Measurements from ENCODE around the gene ZSCAN21.

Gene ZSCAN21

DNA sequence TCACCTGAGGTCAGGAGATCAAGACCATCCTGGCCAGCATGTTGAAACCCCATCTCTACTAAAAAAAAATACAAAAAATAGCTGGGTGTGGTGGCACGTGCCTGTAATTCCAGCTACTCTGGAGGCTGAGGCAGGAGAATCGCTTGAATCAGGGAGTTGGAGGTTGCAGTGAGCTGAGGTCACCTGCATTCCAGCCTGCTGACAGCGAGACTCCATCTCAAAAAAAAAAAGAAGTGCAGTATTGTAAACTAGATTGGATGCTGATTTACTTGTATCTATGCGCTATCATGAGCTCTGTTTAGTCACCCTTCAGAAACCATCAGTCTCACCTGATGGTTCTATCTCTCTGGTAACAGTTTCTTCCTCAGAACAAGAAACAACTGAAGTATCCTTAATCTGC, 13.8 kb downstream of the ZSCAN21 start:
- no peak for ATAC-seq
- TF ChIP-seq CSDC2 (CRISPR knock-in tag; IDR thresholded peaks at IDR 0.05) (no peak), ZFP3 (CRISPR knock-in tag; IDR thresholded peaks at IDR 0.05) (no peak), SNAI2 (CRISPR knock-in tag; IDR thresholded peaks at IDR 0.05) (no peak), TCF4 (CRISPR knock-in tag; IDR thresholded peaks at IDR 0.05; ENCODE audit: borderline replicate concordance) (no peak), GLIS3 (CRISPR knock-in tag; IDR thresholded peaks at IDR 0.05) (no peak), TOX (CRISPR knock-in tag; IDR thresholded peaks at IDR 0.05; ENCODE audit: borderline replicate concordance) (no peak), ZNF8 (CRISPR knock-in tag; IDR thresholded peaks at IDR 0.05) (no peak), ZNF565 (CRISPR knock-in tag; conservative IDR thresholded peaks at IDR 0.05; ENCODE audit: low read depth) (no peak)
- TF ChIP-seq, protein P1, sequence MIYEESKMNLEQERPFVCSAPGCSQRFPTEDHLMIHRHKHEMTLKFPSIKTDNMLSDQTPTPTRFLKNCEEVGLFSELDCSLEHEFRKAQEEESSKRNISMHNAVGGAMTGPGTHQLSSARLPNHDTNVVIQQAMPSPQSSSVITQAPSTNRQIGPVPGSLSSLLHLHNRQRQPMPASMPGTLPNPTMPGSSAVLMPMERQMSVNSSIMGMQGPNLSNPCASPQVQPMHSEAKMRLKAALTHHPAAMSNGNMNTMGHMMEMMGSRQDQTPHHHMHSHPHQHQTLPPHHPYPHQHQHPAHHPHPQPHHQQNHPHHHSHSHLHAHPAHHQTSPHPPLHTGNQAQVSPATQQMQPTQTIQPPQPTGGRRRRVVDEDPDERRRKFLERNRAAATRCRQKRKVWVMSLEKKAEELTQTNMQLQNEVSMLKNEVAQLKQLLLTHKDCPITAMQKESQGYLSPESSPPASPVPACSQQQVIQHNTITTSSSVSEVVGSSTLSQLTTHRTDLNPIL (CRISPR knock-in tag; IDR thresholded peaks at IDR 0.05; ENCODE audit: low read depth): no peak

DNA sequence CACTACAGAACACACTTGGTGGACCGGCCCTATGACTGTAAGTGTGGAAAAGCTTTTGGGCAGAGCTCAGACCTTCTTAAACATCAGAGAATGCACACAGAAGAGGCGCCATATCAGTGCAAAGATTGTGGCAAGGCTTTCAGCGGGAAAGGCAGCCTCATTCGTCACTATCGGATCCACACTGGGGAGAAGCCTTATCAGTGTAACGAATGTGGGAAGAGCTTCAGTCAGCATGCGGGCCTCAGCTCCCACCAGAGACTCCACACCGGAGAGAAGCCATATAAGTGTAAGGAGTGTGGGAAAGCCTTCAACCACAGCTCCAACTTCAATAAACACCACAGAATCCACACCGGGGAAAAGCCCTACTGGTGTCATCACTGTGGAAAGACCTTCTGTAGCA, 14.6 kb downstream of the ZSCAN21 start:
- no peak for TF ChIP-seq ARNTL (CRISPR knock-in tag; IDR thresholded peaks at IDR 0.05; ENCODE audit: borderline replicate concordance, low read depth)
- TF ChIP-seq BACH2 (CRISPR knock-in tag; IDR thresholded peaks at IDR 0.05; ENCODE audit: borderline replicate concordance): no peak
- no peak for TF ChIP-seq ZNF70 (CRISPR knock-in tag; IDR thresholded peaks at IDR 0.05)
- TF ChIP-seq ZFP3 (CRISPR knock-in tag; IDR thresholded peaks at IDR 0.05): no peak
- no peak for TF ChIP-seq OSR1 (CRISPR knock-in tag; IDR thresholded peaks at IDR 0.05)
- ATAC-seq: no peak

DNA sequence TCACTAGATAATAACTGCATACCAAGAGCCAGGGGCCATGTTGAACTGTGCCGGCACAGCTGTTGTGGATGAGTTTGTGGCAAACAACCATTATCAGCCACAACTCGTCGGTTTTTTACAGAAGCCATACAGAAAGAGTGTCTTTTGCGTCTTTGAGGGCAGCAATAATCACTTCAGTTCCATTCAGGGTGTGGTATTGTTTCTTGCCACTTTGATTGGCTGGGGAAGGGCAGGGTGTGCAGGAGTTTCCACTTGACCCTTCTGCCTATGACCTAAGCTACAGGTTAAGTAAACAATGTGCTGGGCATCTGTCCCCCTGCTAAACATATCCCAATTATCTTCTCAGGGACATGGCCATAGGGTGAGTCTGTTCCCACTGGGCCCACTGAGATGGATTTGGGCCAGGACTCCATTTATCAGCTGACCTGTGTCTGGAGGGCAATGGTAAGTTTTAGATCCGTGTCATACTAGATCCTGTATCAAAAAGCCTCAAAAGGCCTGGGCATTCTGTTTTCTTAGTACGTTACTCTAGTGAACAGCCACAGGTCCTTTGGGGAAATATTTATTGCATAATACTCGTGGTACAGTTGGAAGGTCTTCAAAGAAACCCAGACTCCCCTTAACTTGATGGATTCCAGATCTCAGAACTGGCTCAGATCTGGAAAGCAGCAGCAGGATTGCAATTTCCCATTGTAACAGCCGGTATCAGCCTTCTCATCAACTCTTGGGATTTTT, 16.0 kb downstream of the ZSCAN21 start:
- ATAC-seq: peak; percentile 65
- TF ChIP-seq ESRRG (CRISPR knock-in tag; IDR thresholded peaks at IDR 0.05): no peak
- no peak for TF ChIP-seq ZNF8 (CRISPR knock-in tag; IDR thresholded peaks at IDR 0.05)
- TF ChIP-seq ARNTL (CRISPR knock-in tag; IDR thresholded peaks at IDR 0.05; ENCODE audit: borderline replicate concordance, low read depth): no peak
- TF ChIP-seq, protein P2, sequence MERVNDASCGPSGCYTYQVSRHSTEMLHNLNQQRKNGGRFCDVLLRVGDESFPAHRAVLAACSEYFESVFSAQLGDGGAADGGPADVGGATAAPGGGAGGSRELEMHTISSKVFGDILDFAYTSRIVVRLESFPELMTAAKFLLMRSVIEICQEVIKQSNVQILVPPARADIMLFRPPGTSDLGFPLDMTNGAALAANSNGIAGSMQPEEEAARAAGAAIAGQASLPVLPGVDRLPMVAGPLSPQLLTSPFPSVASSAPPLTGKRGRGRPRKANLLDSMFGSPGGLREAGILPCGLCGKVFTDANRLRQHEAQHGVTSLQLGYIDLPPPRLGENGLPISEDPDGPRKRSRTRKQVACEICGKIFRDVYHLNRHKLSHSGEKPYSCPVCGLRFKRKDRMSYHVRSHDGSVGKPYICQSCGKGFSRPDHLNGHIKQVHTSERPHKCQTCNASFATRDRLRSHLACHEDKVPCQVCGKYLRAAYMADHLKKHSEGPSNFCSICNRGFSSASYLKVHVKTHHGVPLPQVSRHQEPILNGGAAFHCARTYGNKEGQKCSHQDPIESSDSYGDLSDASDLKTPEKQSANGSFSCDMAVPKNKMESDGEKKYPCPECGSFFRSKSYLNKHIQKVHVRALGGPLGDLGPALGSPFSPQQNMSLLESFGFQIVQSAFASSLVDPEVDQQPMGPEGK (CRISPR knock-in tag; IDR thresholded peaks at IDR 0.05; ENCODE audit: borderline replicate concordance): no peak; the same call in 1 of the 2 replicates
- peak; percentile 7; the same call in 1 of the 2 replicates for TF ChIP-seq GLIS3 (CRISPR knock-in tag; IDR thresholded peaks at IDR 0.05)
- TF ChIP-seq PPARA (CRISPR knock-in tag; IDR thresholded peaks at IDR 0.05; ENCODE audit: borderline replicate concordance): peak; percentile 24; the same call in 1 of the 2 replicates
- TF ChIP-seq, protein P3, sequence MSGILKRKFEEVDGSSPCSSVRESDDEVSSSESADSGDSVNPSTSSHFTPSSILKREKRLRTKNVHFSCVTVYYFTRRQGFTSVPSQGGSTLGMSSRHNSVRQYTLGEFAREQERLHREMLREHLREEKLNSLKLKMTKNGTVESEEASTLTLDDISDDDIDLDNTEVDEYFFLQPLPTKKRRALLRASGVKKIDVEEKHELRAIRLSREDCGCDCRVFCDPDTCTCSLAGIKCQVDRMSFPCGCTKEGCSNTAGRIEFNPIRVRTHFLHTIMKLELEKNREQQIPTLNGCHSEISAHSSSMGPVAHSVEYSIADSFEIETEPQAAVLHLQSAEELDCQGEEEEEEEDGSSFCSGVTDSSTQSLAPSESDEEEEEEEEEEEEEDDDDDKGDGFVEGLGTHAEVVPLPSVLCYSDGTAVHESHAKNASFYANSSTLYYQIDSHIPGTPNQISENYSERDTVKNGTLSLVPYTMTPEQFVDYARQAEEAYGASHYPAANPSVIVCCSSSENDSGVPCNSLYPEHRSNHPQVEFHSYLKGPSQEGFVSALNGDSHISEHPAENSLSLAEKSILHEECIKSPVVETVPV (CRISPR knock-in tag; IDR thresholded peaks at IDR 0.05): no peak; the same call in 1 of the 2 replicates
- no peak for TF ChIP-seq ZFP30 (CRISPR knock-in tag; IDR thresholded peaks at IDR 0.05)
- no peak for TF ChIP-seq ZC3H10 (CRISPR knock-in tag; IDR thresholded peaks at IDR 0.05)
- peak; percentile 99 for TF ChIP-seq TCF4 (CRISPR knock-in tag; IDR thresholded peaks at IDR 0.05; ENCODE audit: borderline replicate concordance)
- peak; percentile 87 for TF ChIP-seq ISL1 (CRISPR knock-in tag; IDR thresholded peaks at IDR 0.05)
- TF ChIP-seq ZNF70 (CRISPR knock-in tag; IDR thresholded peaks at IDR 0.05): 0 out of 2 replicates have a peak, but pooled peaks have one; percentile 14
- TF ChIP-seq, protein P4, sequence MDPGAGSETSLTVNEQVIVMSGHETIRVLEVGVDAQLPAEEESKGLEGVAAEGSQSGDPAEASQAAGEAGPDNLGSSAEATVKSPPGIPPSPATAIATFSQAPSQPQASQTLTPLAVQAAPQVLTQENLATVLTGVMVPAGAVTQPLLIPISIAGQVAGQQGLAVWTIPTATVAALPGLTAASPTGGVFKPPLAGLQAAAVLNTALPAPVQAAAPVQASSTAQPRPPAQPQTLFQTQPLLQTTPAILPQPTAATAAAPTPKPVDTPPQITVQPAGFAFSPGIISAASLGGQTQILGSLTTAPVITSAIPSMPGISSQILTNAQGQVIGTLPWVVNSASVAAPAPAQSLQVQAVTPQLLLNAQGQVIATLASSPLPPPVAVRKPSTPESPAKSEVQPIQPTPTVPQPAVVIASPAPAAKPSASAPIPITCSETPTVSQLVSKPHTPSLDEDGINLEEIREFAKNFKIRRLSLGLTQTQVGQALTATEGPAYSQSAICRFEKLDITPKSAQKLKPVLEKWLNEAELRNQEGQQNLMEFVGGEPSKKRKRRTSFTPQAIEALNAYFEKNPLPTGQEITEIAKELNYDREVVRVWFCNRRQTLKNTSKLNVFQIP (CRISPR knock-in tag; IDR thresholded peaks at IDR 0.05; ENCODE audit: borderline replicate concordance, low read depth): peak; percentile 76; the same call in 1 of the 2 replicates
- TF ChIP-seq, protein P5, sequence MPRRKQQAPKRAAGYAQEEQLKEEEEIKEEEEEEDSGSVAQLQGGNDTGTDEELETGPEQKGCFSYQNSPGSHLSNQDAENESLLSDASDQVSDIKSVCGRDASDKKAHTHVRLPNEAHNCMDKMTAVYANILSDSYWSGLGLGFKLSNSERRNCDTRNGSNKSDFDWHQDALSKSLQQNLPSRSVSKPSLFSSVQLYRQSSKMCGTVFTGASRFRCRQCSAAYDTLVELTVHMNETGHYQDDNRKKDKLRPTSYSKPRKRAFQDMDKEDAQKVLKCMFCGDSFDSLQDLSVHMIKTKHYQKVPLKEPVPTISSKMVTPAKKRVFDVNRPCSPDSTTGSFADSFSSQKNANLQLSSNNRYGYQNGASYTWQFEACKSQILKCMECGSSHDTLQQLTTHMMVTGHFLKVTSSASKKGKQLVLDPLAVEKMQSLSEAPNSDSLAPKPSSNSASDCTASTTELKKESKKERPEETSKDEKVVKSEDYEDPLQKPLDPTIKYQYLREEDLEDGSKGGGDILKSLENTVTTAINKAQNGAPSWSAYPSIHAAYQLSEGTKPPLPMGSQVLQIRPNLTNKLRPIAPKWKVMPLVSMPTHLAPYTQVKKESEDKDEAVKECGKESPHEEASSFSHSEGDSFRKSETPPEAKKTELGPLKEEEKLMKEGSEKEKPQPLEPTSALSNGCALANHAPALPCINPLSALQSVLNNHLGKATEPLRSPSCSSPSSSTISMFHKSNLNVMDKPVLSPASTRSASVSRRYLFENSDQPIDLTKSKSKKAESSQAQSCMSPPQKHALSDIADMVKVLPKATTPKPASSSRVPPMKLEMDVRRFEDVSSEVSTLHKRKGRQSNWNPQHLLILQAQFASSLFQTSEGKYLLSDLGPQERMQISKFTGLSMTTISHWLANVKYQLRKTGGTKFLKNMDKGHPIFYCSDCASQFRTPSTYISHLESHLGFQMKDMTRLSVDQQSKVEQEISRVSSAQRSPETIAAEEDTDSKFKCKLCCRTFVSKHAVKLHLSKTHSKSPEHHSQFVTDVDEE (CRISPR knock-in tag; IDR thresholded peaks at IDR 0.05): peak; percentile 95
- peak; percentile 47; the same call in 1 of the 2 replicates for TF ChIP-seq RARB (CRISPR knock-in tag; IDR thresholded peaks at IDR 0.05)
- TF ChIP-seq BACH2 (CRISPR knock-in tag; IDR thresholded peaks at IDR 0.05; ENCODE audit: borderline replicate concordance): no peak
- peak; percentile 91 for TF ChIP-seq SNAI2 (CRISPR knock-in tag; IDR thresholded peaks at IDR 0.05)
- TF ChIP-seq, protein P1 (CRISPR knock-in tag; IDR thresholded peaks at IDR 0.05; ENCODE audit: low read depth): peak; percentile 73
- no peak for TF ChIP-seq TOX (CRISPR knock-in tag; IDR thresholded peaks at IDR 0.05; ENCODE audit: borderline replicate concordance)
- peak; percentile 66; the same call in 1 of the 2 replicates for TF ChIP-seq ZFP3 (CRISPR knock-in tag; IDR thresholded peaks at IDR 0.05)
- no peak for TF ChIP-seq ZNF565 (CRISPR knock-in tag; conservative IDR thresholded peaks at IDR 0.05; ENCODE audit: low read depth)
- TF ChIP-seq CSDC2 (CRISPR knock-in tag; IDR thresholded peaks at IDR 0.05): no peak
- no peak for TF ChIP-seq OSR1 (CRISPR knock-in tag; IDR thresholded peaks at IDR 0.05)
